ENCODE measurements around the gene CFAP77. TPM values are rescaled to one million over a fixed set of nuclear protein-coding genes. Genes with fewer than 3 reads are reported as not detected.

The CFAP77 gene
- polyA plus RNA-seq, 1 experiment = not detected

DNA sequence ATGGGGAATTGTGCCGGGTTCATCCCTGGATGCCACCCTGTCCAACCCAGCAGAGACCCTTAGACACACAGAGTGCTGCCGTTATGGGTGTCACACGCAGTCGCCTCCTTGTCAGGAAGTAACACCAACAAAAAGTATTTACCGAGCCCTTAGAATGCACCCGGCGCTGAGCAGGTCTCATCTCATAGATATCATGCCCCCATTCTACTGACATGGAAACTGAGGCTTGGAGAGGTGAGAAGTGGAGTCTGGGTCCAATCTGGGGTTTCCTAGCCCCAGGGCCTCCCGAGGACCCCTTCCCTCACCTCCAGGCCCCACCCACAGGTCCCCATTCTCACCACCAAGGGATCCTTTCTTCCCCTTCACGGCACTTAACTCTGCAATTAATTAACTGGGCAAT is 135.6 kb downstream of the CFAP77 start:
- TF ChIP-seq CTCF (IDR thresholded peaks at IDR 0.05; ENCODE audit: insufficient read depth, low read depth, low read length) = no peak
- no peak for DNase-seq (ENCODE audit: low read depth)
- Histone ChIP-seq H3K27me3 (ENCODE audit: control insufficient read depth, insufficient read depth, low read length) (peaks cover 9% of the 10 kb centered on the region), H3K4me3 (ENCODE audit: low read depth, low read length) (no peak overlapping the region), H3K36me3 (ENCODE audit: control insufficient read depth, insufficient read depth, low read length) (no peaks in the 10 kb centered on the region)
- ChIA-PET CTCF (interaction anchor here (0.5 kb wide), 1 partner anchor 437 kb away, joined by 3 read pairs; no protein-coding TSS in a partner anchor), POLR2A (no interaction called here)

DNA sequence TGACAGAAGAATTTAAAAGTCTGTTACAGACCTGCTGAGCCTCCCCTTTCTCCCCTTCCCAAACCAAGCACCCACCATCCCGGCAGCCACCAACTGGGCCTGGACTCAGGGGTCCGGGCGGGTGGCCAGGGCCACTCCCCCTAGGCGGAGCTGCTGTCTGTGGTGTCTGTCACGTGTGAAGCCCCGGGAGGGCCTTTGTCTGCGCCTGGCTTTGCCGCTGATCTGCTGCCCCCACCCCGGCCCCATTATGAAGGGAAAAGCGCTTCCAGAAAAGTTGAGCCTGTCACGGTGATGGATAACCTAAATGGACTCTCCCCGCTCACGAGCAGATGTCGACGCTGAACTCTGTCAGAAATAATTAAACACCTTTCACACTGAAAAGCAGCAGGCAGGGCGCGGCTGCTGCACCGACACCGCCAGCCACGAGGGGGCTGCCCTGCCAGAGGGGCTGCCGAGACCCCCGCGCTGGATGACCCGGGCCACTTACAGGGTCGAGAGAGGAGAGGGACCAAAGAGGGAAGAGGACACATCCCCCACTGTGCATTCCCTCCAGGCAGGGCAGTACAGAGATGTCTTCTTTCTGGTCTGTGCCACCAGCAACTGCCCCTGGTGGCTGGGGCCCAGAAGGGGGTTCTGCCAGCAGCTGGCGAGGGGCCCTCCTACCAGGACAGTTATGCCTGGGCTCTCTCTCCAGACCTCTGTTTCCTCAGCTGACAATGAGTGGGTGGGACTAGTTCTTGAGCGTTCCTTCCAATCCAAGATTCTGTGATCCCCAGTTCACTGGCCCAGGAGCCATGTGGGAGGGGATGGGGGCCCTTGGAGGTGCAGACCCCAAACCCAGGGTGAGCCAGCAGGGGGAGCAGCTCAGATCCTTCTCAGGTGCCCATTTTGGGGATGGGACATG is 136.4 kb downstream of the CFAP77 start:
- peaks cover 11% of the 10 kb centered on the region for H3K27me3 ChIP-seq (ENCODE audit: control insufficient read depth, insufficient read depth, low read length)
- no peak for DNase-seq (ENCODE audit: low read depth)
- POLR2A ChIA-PET = no interaction called here
- CTCF ChIA-PET = interaction anchor here (0.5 to 0.6 kb wide), 2 partner anchors 20 to 436 kb away, joined by 3 read pairs; no protein-coding TSS in a partner anchor
- peak; percentile 41; the same call in 1 of the 2 replicates for TF ChIP-seq CTCF (IDR thresholded peaks at IDR 0.05; ENCODE audit: insufficient read depth, low read depth, low read length)
- H3K4me3 ChIP-seq (ENCODE audit: low read depth, low read length) = no peak overlapping the region
- H3K36me3 ChIP-seq (ENCODE audit: control insufficient read depth, insufficient read depth, low read length) = no peaks in the 10 kb centered on the region

GRCh38 chr9:132547052-132547431 is 137.0 kb downstream of the CFAP77 start:
- Histone ChIP-seq H3K4me3 (ENCODE audit: low read depth, low read length) (no peak overlapping the region), H3K36me3 (ENCODE audit: control insufficient read depth, insufficient read depth, low read length) (no peaks in the 10 kb centered on the region), H3K27me3 (ENCODE audit: control insufficient read depth, insufficient read depth, low read length) (peaks cover 15% of the 10 kb centered on the region)
- ChIA-PET CTCF (interaction anchor here (0.6 kb wide), 1 partner anchor 21 kb away, joined by 3 read pairs; no protein-coding TSS in a partner anchor), POLR2A (no interaction called here)
- no peak for DNase-seq (ENCODE audit: low read depth)
- no peak for TF ChIP-seq CTCF (IDR thresholded peaks at IDR 0.05; ENCODE audit: insufficient read depth, low read depth, low read length)

DNA sequence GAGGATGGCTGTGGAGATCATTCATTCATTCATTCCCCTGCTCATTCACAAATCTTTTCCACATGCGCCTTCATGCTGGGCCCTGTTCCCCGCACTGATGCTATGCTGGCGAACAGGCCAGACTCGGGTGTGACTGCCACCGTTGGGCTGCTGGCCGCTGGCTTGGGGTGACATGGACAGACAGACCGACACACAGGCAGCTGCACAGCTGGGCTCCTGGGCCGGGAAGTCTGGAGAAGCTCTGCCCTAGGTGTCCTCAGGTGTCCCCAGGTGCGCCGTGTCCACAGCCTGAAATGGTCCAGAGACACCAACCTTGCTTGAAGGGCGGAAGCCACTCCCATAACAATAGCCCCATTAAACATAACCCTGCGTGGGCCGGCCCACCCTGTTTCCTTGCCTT is 137.4 kb downstream of the CFAP77 start:
- Histone ChIP-seq H3K27me3 (ENCODE audit: control insufficient read depth, insufficient read depth, low read length) (peaks cover 15% of the 10 kb centered on the region), H3K4me3 (ENCODE audit: low read depth, low read length) (no peak overlapping the region), H3K36me3 (ENCODE audit: control insufficient read depth, insufficient read depth, low read length) (no peaks in the 10 kb centered on the region)
- TF ChIP-seq CTCF (IDR thresholded peaks at IDR 0.05; ENCODE audit: insufficient read depth, low read depth, low read length) = no peak
- ChIA-PET CTCF (no interaction called here), POLR2A (no interaction called here)
- no peak for DNase-seq (ENCODE audit: low read depth)

GRCh38 chr9:132547976-132548730 is 138.1 kb downstream of the CFAP77 start:
- ChIA-PET POLR2A (no interaction called here), CTCF (no interaction called here)
- Histone ChIP-seq H3K27me3 (ENCODE audit: control insufficient read depth, insufficient read depth, low read length) (peaks cover 15% of the 10 kb centered on the region), H3K36me3 (ENCODE audit: control insufficient read depth, insufficient read depth, low read length) (no peaks in the 10 kb centered on the region), H3K4me3 (ENCODE audit: low read depth, low read length) (no peak overlapping the region)
- TF ChIP-seq CTCF (IDR thresholded peaks at IDR 0.05; ENCODE audit: insufficient read depth, low read depth, low read length) = no peak
- no peak for DNase-seq (ENCODE audit: low read depth)

All from BJ (cell line).